NCI-H2227 (cell line): ENCODE results near the gene SNURF.
A peak's percentile ranks its signal among the peaks of the same experiment; 100 is the strongest.
"Not testable (repeated sequence)": the region's sequence is repeated elsewhere in the genome, so short reads cannot be mapped to it uniquely, and the experiment has no call there.

Experiments
- DNase-seq: peaks from one replicate; lab custom pipeline; 2025; ENCODE audit not compliant: unreplicated experiment; lab: John Stamatoyannopoulos, UW

Gene SNURF, protein sequence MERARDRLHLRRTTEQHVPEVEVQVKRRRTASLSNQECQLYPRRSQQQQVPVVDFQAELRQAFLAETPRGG

DNA sequence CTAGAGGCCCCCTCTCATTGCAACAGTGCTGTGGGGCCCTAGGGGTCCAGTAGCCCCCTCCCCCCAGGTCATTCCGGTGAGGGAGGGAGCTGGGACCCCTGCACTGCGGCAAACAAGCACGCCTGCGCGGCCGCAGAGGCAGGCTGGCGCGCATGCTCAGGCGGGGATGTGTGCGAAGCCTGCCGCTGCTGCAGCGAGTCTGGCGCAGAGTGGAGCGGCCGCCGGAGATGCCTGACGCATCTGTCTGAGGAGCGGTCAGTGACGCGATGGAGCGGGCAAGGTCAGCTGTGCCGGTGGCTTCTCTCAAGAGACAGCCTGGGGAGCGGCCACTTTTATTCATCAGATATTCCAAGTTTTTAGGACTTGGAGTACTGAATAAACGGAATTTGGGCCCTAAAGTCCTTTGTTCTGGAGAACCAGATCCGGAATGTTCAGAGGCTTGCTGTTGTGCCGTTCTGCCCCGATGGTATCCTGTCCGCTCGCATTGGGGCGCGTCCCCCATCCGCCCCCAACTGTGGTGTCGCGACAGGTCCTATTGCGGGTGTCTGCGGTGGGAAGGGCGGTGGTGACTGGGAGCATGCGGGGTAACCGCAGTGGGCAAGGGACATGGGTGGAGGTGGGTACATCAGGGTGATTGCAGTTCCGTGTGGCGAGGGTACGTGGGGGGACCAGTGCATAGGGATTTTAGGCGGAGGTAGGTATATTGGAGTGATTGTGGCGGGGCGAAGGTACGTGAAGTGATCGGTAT is at the start of gene SNURF, which contains the start of gene SNRPN:
SNURF (plus strand) TSS at position 205 of the 748 bp plus-strand sequence; CDS start at position 267, 62 bp downstream.
SNRPN (plus strand) TSS at position 205 of the 748 bp plus-strand sequence. CDS start 19,467 bp downstream, outside the sequence.
- peak; percentile 65 for DNase-seq

DNA sequence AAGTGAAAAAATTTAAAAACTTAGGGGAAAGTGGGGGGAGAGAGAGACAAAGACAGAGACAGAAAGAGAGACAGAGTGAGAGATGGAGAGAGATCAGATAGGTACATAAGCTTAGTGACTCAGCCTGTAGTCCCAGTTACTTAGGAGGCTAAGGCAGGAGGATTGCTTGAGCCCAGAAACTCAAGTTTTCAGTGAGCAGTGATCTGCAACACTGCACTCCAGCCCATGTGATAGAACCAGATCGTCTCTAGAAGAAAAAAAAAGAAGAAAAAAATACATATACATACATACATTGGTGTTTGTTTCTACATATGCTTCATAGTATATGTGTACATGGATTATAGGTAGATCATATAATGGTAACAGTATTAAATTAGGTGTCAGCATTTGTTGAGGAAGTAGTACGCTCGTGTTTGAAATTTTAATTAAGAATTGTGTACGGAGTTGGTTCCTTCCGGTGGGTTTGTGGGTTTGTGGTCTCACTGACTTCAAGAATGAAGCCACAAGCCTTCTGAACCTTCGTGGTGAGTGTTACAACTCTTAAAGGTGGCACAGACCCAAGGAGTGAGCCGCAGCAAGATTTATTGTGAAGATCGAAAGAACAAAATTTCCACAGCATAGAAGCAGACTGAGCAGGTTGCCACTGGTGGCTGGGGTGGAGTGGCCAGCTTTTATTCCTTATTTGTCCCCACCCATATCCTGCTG is 38.3 kb upstream of the SNURF start:
- DNase-seq: no peak

DNA sequence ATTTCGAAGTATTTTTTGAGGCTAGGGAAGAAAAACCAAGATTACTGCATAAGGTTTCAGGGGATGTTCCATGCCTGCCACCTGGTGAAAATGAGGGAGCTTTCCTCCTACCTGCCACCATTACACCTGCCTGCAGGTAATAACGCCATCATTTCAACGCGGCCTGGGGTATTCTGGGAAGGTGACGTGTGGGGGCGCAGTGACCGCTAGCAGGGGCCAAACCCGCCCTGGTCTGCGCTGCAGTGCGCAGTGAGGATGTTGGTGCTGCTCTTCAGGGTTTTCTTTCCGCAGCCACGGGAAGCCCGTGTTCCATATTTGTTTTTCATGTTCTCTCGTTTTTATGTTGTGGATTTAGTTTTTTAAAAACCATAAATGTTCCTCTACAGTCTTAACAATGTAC is 37.4 kb upstream of the SNURF start:
- DNase-seq: no peak

DNA sequence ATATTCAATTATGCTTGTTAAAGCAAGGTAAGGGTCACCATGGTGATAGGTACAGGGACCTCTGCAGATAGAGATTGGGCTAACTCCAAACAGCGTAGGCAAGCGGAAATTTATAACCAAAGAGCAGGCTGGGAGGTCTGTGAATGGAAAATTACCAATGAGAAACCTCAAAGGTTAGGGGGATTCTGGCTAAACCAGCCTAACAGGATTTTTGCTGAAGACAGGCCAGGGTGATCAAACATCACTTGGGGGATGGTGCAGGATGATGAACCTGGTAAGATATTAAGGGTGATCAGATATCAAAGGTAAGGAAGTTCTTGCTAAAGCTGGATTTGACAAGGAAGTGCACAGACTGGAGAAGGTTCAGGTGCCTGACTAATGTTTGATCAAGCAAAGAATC is 35.3 kb upstream of the SNURF start:
- no peak for DNase-seq

DNA sequence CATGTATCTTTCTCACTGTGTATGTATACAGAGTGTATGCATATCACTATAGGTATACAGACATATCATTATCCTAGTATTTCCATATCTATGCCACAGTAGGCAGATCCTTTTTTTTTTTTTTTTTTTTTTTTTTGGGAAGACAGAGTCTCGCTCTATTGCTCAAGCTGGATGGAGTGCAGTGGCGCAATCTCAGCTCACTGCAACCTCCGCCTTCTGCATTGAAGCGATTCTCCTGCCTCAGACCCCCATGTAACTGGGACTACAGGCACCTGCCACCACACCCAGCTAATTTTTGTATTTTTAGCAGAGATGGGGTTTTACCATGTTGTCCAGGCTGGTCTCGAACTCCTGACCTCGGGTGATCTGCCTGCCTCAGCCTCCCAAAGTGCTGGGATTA is 32.0 kb upstream of the SNURF start:
- not testable (repeated sequence) for DNase-seq

DNA sequence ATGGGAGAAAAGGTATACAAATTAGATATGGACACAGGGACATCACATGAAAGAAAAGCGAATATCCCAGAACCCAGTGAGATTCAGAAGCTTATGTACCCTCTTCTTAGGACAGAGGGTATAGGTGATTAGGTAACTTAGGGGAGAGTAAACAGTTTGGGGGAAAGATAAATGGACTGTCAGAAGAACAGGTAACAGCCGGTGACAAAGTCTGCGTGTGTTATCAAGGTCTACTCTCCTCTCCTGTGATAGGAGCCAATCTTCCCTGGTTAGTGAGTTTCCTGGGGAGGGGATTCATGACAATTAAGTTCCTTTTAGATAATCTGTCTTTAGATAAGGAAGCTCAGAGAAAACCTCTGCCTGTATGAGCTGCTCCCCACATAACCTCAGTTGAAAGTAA is 30.6 kb upstream of the SNURF start:
- no peak for DNase-seq

DNA sequence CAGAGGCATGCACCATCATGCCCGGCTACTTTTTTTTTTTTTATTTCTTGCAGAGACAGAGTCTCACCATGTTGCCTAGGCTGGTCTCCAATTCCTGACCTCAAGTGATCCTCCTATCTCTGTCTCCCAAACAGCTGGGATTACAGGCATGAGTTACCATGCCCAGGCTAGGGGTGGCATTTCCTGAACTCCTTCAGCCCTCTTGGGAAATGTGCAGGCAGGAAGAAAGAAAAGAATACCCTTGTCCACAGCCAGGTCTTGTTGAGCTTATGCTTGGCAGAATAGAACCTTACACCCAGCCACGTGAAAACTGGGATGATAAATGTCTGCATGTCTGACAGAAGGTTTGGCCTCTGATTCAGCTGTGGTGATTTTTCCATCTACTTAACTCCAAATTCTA is 30.2 kb upstream of the SNURF start:
- no peak for DNase-seq

DNA sequence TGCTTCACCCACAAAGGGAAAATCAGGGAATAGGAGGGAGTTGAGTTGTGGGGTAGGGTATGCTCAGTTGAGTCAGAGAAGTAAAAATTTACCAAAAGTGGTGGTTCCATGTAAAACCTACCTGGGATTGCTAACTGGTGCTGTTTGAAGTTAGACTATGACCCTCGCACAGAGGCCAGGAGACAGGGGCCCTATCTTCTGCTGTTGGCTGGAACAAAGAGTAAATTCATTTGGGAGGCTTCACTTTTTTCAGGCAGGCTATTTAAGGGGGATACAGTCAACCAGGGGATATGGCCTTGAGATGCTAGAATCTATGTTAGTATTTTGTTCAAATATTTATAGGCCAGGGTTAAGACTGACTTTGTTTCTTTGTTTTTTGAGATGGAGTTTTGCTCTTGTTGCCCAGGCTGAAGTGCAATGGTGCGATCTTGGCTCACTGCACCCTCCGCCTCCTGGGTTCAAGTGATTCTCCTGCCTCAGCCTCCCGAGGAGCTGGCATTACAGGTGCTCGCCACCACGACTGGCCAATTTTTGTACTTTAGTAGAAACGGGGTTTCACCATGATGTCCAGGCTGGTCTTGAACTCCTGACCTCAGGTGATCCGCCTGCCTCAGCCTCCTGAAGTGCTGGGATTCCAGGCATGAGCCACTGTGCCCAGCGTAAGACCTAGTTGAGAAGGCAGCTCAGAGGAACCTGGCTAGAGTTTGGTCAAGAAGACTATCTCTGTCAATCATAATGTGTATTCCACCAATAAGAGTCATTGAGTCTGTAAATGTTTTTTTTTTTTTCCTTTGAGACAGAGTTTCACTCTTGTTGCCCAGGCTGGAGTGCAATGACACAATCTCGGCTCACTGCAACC is 22.7 kb upstream of the SNURF start:
- DNase-seq: not testable (repeated sequence)

DNA sequence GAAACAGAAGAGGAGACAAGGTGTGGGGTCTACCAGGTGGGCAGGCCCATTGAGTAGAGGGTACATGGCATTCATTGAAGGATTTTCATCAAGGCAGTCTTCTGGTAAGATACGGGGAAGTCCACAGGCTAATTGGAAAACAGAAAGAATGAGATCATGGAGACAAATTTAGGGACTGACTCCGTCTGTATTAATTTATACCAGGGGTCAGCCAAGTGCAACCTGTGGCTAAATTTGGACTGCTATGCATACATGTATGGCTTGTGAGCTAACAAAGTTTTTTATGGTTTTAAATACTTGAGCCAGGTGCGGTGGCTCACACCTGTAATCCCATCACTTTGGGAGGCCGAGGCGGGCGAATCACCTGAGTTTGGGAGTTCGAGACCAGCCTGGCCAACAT is 21.1 kb upstream of the SNURF start:
- no peak for DNase-seq

DNA sequence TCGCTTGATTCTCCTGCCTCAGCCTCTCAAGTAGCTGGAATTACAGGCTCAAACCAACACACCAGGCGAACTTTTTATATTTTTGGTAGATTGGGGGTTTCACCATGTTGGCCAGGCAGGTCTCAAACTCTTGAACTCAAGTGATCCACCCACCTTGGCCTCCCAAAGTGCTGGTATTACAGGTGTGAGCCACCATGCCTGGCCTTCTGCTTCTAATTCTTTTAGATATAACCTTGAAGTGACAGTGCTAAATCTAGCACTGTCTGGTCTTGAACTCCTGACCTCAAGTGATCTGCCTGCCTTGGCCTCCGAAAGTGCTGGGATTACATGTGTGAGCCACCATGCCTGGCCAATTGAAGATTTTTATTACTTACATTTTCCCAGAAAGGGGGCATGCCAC is 16.6 kb upstream of the SNURF start:
- DNase-seq: not testable (repeated sequence)

DNA sequence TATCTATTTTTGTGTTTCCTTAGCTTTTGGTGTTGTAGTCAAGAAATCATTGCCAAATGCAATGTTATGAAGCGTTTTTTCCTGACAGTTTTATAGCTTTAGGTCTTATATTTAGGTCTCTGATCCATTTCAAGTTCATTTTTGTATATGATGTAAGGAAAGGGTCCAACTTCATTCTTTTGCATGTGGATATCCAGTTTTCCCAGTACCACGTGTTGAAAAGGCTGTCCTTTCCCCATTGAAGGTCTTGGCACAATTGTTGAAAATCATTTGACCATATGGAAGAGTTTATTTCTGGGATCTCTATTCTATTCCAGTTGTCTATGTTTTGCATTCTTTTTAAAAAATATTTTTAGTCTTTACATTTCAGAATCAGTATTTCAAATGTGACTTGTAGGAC is 14.6 kb upstream of the SNURF start:
- DNase-seq: no peak

DNA sequence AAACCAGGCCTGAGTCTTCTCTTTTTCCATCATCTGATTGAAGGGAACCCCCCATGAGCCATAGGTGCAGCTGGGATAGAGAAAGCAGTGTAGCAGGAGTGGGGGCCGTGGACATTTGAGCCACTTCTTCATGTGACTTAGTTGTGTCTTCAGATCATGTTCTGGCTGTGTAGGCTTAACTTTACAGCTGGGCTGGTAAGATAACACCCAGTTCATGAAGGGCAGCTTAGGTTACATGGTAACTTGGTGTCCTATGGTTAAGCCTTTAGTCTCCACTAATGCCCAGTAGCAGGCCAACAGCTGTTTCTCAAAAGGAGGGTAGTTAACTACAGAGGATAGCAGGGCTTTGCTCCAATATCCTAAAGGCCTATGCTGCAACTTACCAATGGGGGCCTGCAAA is 11.4 kb upstream of the SNURF start:
- DNase-seq: no peak

DNA sequence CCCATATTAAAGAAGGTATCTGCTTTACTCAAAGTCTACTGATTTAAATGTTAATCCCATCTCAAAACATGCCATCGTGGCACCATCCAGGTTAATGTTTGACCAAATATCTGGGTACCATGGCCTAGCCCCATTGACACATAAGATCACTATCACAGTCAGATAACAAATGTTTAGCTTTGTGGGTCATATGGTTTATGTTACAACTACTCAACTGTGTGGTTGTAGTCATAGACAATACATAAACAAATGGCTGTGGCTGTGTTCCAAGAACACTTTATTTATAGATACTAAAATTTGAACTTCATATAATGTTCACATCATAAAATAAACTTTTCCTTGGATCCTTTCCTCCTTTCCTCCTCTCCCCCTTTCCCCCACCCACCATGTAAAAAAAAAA is 9.8 kb upstream of the SNURF start:
- no peak for DNase-seq

DNA sequence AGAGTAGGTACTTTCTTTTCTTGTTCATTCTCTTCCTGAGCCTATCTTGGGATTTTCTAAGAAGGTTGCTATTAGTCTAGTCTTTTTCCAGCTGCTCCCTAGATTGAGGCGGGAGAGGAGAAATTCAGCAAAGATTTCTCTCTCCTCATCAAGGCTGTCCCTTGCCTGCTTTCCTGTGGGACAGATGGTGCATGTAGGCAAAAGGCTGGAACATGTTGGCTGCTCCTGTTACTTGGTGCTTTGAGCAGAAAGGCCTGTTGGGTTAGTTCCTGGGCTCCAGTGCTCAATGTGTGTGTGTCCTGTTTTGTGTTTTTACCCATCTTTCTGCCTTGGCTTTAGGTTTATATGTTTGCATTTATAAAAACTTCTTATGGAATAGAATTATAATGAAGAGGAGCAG is 9.1 kb upstream of the SNURF start:
- no peak for DNase-seq

DNA sequence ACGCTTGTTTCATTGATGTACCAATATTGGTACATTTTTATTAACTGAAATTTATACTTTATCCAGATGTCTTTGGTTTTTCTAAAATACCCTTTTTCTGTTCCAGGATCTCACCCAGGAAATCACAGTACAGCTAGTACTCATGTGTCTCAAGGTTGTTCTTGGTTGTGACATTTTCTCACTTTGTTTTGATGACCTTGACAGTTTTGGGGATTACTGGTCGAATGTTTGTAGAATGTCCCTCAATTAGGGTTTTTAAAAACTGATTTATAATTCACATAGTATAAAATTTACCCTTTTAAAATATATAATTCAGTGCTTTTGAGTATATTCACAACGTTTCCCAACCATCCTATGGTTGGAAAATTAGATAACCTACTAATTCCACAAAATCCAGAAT is 6.3 kb upstream of the SNURF start:
- DNase-seq: no peak

DNA sequence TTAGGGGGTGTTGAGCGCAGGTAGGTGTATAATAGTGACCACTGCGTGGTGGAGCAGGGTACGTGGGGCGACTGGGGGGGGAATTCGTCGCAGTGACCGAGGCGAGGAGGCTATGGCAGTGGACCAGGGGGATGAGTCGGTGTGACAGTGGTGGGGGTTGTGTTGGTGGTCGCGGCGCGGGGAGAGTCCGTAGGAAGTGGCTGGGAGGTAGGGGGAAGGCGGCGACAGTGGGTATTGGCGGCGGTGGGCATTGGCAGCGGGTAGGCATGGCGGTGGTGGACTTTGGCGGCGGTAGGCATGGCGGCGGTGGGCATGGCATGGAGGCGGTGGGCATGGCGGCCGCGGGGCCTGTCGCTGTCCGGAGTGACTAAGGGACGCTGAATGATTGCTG is 739 bp downstream of the SNURF start:
- DNase-seq: no peak

DNA sequence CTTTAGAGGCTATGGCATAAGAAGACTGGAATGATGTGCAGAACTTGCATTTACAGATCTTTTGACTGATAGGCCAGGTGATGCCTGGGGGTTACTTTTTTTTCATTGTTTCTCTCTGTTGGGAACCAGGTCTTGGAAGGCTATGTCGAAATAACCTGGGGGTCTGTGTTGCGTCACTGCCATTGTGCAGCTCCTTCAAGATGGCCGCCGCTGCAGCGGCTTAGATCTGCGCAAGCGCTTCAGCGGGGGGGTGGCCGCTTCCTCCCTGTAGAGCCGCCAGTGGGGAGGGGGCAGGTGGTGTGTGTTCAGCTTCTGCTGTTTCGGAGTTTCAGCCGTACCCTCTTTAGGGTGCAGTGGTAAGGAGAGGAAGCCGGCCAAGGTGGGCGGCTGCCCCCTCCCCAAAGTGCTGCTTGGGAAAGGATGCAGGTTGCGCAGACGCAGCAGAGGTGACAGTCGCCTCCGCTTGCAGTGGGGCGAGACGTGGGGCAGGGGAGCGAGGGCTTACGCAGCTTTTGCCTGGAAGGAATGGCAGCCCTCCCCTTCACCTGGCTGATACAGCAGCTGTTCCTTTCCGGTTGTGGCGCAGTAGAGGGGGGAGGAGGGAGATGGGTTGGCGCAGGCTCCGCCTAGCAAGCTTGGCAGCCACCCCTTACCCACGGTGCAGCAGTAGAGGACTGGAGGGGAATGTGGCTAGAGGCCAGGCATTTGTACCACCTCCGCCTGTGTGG is 1.5 kb downstream of the SNURF start:
- peak; percentile 77 for DNase-seq

DNA sequence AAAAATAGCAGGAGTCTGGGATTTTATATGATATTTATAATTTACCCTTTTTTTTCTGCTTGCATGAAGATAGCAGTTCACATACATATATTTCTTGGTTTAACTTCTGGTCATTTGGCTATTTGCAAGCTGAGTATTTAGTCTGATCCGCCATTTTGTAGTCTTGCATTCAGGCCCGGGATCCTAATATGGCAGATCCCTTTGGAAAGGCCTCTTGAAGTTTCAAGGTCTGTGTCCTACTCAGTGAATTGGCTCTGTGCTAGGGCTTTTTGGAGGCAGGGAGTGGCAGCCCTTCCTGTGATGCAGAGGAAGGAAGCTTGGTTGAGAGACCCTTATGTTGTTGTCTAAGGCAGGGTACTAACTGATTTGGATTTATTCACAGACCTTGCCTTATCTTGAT is 2.9 kb downstream of the SNURF start:
- DNase-seq: no peak

DNA sequence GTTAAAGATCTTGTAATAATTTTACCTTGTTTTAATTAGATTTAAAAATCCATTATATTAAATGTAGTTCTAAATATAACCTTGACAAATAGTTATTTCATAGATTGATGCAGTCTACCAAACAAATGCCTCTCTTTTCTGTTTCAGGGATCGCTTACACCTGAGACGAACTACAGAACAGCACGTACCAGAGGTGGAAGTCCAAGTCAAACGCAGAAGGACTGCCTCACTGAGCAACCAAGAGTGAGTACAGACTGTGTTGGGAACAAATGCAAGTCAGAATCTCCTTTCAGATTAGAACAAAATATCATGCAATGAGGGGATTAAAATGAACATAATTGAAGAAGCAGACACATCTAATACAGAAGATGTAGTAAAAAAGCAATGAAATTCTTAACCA is 7.2 kb downstream of the SNURF start:
- DNase-seq: no peak

DNA sequence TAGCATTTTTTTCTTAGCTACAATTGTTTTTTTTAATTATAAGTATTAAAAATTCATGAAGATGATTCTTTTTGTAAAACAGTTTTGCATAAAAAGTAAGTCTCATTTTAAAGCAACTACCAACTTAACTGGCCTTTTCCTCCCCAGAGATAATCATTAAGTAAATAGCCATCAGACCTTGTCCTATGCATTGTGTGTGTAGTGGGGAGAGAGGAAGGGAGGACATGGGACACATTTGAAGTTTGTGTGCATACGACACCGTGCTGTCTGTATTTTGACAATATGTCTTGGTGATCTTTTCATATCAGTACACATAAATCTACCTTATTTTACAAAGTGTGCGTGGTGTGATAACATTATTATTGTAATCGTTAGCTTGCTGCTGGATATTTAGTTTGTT is 8.1 kb downstream of the SNURF start:
- DNase-seq: no peak
